GM10248 (cell line): ENCODE data around the gene NUBP2.

Experiments
- CTCF ChIA-PET: fragments of 300-600 bp; sonication (Branson Sonifier 250); formaldehyde crosslinking; extraction: SDS; loops from one replicate; lab custom pipeline; 2021; ENCODE audit warnings: antibody characterized with exemption; lab: Yijun Ruan, JAX
- POLR2A ChIA-PET: fragments of 350-650 bp; sonication (Branson Sonifier 250); formaldehyde crosslinking; extraction: SDS; loops from one replicate; lab custom pipeline; 2020; ENCODE audit warnings: antibody characterized with exemption; lab: Yijun Ruan, JAX
- DNase-seq: peaks from one replicate; pipeline ENCODE4 v3.0.0; 2012; ENCODE audit errors: extremely low spot score
- CTCF ChIP-seq: IDR thresholded peaks from 2 replicates; pipeline ENCODE4 v1.5.1; 2012; ENCODE audit warnings: mild to moderate bottlenecking, low read depth; ENCODE audit errors: extremely low read depth, missing control alignments, control extremely low read depth

NUBP2 gene

GRCh38 chr16:1791256-1791942 is 8.6 kb downstream of the NUBP2 start:
- ChIA-PET POLR2A (interaction anchor here (0.7 to 1.3 kb wide), 2 partner anchors 9 to 654 kb away, joined by 3 to 5 read pairs; partner anchors contain the start of genes NUBP2 and SPSB3), CTCF (interaction anchor here (0.9 to 1.7 kb wide), 2 partner anchors 9 to 11 kb away, joined by 3 to 5 read pairs; partner anchors contain the start of genes NUBP2 and SPSB3)
- no peak for TF ChIP-seq CTCF
- no peak for DNase-seq

- no peak for DNase-seq
- TF ChIP-seq CTCF, result no peak
- ChIA-PET POLR2A (interaction anchor here (0.7 kb wide), 1 partner anchor 655 kb away, joined by 3 read pairs; no protein-coding TSS in a partner anchor), CTCF (interaction anchor here (0.9 to 1.7 kb wide), 4 partner anchors 9 to 137 kb away, joined by 3 to 5 read pairs (median 4); partner anchors contain the start of genes NUBP2 and SPSB3)
Observed at GRCh38 chr16:1791943-1792812, 9.4 kb downstream of the NUBP2 start.

DNA sequence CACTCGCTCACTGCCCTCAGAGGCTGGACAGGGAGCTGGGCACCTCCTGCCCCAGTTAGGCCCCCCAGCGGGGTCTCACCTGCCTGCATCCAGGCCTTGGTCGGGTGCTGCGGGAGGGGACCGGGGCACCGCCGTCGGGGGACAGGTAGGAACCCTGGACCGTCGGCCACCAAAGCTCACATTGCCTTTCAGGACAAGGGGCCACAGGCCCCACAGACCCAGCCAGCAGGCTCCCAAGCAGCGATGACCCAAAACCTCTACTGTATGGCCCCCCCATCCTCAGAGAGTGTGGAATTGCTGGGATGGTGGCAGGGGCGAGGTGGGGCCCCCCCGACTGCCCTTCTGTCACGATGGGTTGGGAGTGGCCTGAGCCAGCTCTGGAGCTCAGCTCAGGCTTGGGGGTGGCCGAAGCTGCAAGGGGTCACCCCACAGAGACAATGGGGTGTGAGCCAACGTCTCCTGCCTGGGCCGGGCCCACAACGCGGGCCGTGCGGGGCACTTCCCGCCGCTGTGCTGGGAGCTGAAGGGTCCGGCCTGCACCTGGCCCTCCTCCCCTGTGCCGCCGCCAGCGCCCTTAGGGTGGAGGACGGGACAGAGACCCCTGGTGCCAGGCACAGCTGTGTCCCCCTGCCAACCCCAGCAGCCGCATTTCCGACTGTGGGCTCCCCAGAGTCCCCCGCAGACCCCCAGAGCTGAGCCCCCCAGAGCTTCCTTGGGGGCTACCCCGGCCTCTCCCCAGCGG is 10.2 kb downstream of the NUBP2 start:
- ChIA-PET POLR2A (no interaction called here), CTCF (interaction anchor here (1.4 to 1.7 kb wide), 3 partner anchors 9 to 136 kb away, joined by 4 to 5 read pairs (median 5); partner anchors contain the start of genes NUBP2 and SPSB3)
- DNase-seq, result no peak
- TF ChIP-seq CTCF, result no peak

- ChIA-PET POLR2A (no interaction called here), CTCF (interaction anchor here (1.4 kb wide), 1 partner anchor 12 kb away, joined by 5 read pairs; the partner anchor contains the start of genes NUBP2 and SPSB3)
- DNase-seq, result no peak
- TF ChIP-seq CTCF, result no peak
Observed at GRCh38 chr16:1793578-1794220, 10.9 kb downstream of the NUBP2 start, which contains the start of gene IGFALS. TSS of gene IGFALS (minus strand) at chr16:1793705. CDS start at chr16:1793652, 53 bp downstream.

- TF ChIP-seq CTCF, result no peak
- CTCF ChIA-PET, result no interaction called here
- POLR2A ChIA-PET, result no interaction called here
- no peak for DNase-seq
Observed at GRCh38 chr16:1794221-1794871, 11.6 kb downstream of the NUBP2 start.
